BLaER1 treated with 17β-estradiol and CSF1 and Interleukin-3, amounts not matched to agents 10 nM and 100 nM (cell line): Measurements from ENCODE around the gene PTPN9.
"Not testable (repeated sequence)": the region's sequence is repeated elsewhere in the genome, so short reads cannot be mapped to it uniquely, and the experiment has no call there.

Experiments used
- H3K27ac ChIP-seq, 11 experiments: shearing (Covaris generic); formaldehyde crosslinking; 2 replicates each; pipeline ENCODE4 v1.8.1; 2022
- H3K27me3 ChIP-seq, 11 experiments: shearing (Covaris generic); formaldehyde crosslinking; 2 replicates each; pipeline ENCODE4 v1.8.1; 2022
- H3K36me3 ChIP-seq, 11 experiments: shearing (Covaris generic); formaldehyde crosslinking; 2 replicates each; pipeline ENCODE4 v1.8.1; 2022
- H3K4me1 ChIP-seq, 10 experiments: shearing (Covaris generic); formaldehyde crosslinking; 2 replicates each; pipeline ENCODE4 v1.8.1; 2022
- H3K4me2 ChIP-seq, 11 experiments: shearing (Covaris generic); formaldehyde crosslinking; 2 replicates each; pipeline ENCODE4 v1.8.1; 2022
- H3K4me3 ChIP-seq, 10 experiments: shearing (Covaris generic); formaldehyde crosslinking; 2 replicates each; pipeline ENCODE4 v1.8.1; 2022
- H3K9ac ChIP-seq, 11 experiments: shearing (Covaris generic); formaldehyde crosslinking; 2 replicates each; pipeline ENCODE4 v1.8.1; 2022
- H3K9me3 ChIP-seq, 11 experiments: shearing (Covaris generic); formaldehyde crosslinking; replicated peaks in 1 of 11; 2 replicates each; pipeline ENCODE4 v1.8.1; 2022
- H4K20me1 ChIP-seq, 11 experiments: shearing (Covaris generic); formaldehyde crosslinking; 2 replicates each; pipeline ENCODE4 v1.8.1; 2022
- Cebpa-rat ChIP-seq, 11 experiments: shearing (Covaris generic); IDR thresholded peaks; 2 replicates each; pipeline ENCODE4 v1.8.1; 2022

PTPN9 gene

GRCh38 chr15:75483961-75484360, 95.2 kb downstream of the PTPN9 start:
- peaks cover 67 to 80% (median 72%) of the 10 kb centered on the region in 11 experiments for H3K36me3 ChIP-seq
- no peak overlapping the region for H3K27ac ChIP-seq
- no peaks in the 10 kb centered on the region for H4K20me1 ChIP-seq
- H3K9ac ChIP-seq: no peak overlapping the region
- no peak for TF ChIP-seq Cebpa-rat (IDR thresholded peaks at IDR 0.05)
- H3K4me2 ChIP-seq: no peak overlapping the region
- H3K4me3 ChIP-seq: no peak overlapping the region
- H3K9me3 ChIP-seq: peaks cover 0 to 31% (median 25%) of the 10 kb centered on the region in 11 experiments; a peak in 20 of 22 replicates
- no peaks in the 10 kb centered on the region for H3K27me3 ChIP-seq
- H3K4me1 ChIP-seq: no peaks in the 10 kb centered on the region

GRCh38 chr15:75483556-75483955, 95.6 kb downstream of the PTPN9 start:
- not testable (repeated sequence) for H3K27ac ChIP-seq, H3K4me3 ChIP-seq, H3K4me1 ChIP-seq, H3K27me3 ChIP-seq, H3K9ac ChIP-seq, H3K4me2 ChIP-seq, H4K20me1 ChIP-seq
- Histone ChIP-seq H3K36me3 (peaks cover 67 to 80% (median 72%) of the 10 kb centered on the region in 11 experiments), H3K9me3 (peaks cover 0 to 31% (median 25%) of the 10 kb centered on the region in 11 experiments; a peak in 20 of 22 replicates)

- Histone ChIP-seq H4K20me1 (no peaks in the 10 kb centered on the region), H3K27ac (no peak overlapping the region), H3K4me2 (no peak overlapping the region), H3K4me3 (no peak overlapping the region), H3K9ac (no peak overlapping the region), H3K4me1 (no peaks in the 10 kb centered on the region), H3K36me3 (peaks cover 67 to 80% (median 72%) of the 10 kb centered on the region in 11 experiments), H3K9me3 (peaks cover 0 to 31% (median 25%) of the 10 kb centered on the region in 11 experiments; a peak in 20 of 22 replicates), H3K27me3 (no peaks in the 10 kb centered on the region)
- no peak for TF ChIP-seq Cebpa-rat (IDR thresholded peaks at IDR 0.05)
Measured at GRCh38 chr15:75483106-75483505, 96.0 kb downstream of the PTPN9 start.

- H3K9ac ChIP-seq, H3K27me3 ChIP-seq, H3K4me3 ChIP-seq, H3K27ac ChIP-seq, H3K4me1 ChIP-seq, H3K4me2 ChIP-seq: not testable (repeated sequence)
- peaks cover 0 to 26% (median 25%) of the 10 kb centered on the region in 11 experiments; a peak in 20 of 22 replicates for H3K9me3 ChIP-seq
- peaks cover 65 to 80% (median 73%) of the 10 kb centered on the region in 11 experiments for H3K36me3 ChIP-seq
- H4K20me1 ChIP-seq: peaks cover 0 to 11% (median 0%) of the 10 kb centered on the region in 11 experiments; a peak in 3 of 22 replicates
Measured at GRCh38 chr15:75480463-75480862, 98.7 kb downstream of the PTPN9 start.

- Histone ChIP-seq H3K9ac (no peak overlapping the region), H4K20me1 (peaks cover 0 to 17% (median 0%) of the 10 kb centered on the region in 11 experiments; a peak in 5 of 22 replicates), H3K4me3 (no peak overlapping the region), H3K4me1 (no peaks in the 10 kb centered on the region), H3K4me2 (no peak overlapping the region), H3K36me3 (peaks cover 69 to 81% (median 76%) of the 10 kb centered on the region in 11 experiments), H3K27me3 (no peaks in the 10 kb centered on the region), H3K9me3 (peaks cover 0 to 22% (median 21%) of the 10 kb centered on the region in 11 experiments; a peak in 20 of 22 replicates), H3K27ac (no peak overlapping the region)
- no peak for TF ChIP-seq Cebpa-rat (IDR thresholded peaks at IDR 0.05)
Measured at GRCh38 chr15:75479670-75480069, 99.4 kb downstream of the PTPN9 start.

GRCh38 chr15:75477094-75477493, 102.0 kb downstream of the PTPN9 start:
- not testable (repeated sequence) for H3K4me2 ChIP-seq, H3K4me3 ChIP-seq, H3K9me3 ChIP-seq, H3K9ac ChIP-seq, H3K27ac ChIP-seq, H3K27me3 ChIP-seq, H3K4me1 ChIP-seq
- peaks cover 0 to 21% (median 0%) of the 10 kb centered on the region in 11 experiments; a peak in 5 of 22 replicates for H4K20me1 ChIP-seq
- H3K36me3 ChIP-seq: peaks cover 74 to 85% (median 81%) of the 10 kb centered on the region in 11 experiments

GRCh38 chr15:75468913-75469598, 110.1 kb downstream of the PTPN9 start:
- H3K4me2 ChIP-seq: 0 out of 22 replicates have a peak overlapping the region, but pooled peaks of 3 of the 11 experiments have one; percentile 10 to 19 (median 16)
- H3K4me1 ChIP-seq: peaks cover 0 to 11% (median 2%) of the 10 kb centered on the region in 10 experiments; a peak in 7 of 20 replicates
- no peak overlapping the region for H3K4me3 ChIP-seq
- no peak for TF ChIP-seq Cebpa-rat (IDR thresholded peaks at IDR 0.05)
- no peak overlapping the region for H3K9ac ChIP-seq
- no peaks in the 10 kb centered on the region for H3K9me3 ChIP-seq
- H3K36me3 ChIP-seq: peaks cover 87 to 100% (median 98%) of the 10 kb centered on the region in 11 experiments
- H3K27me3 ChIP-seq: no peaks in the 10 kb centered on the region
- peaks cover 0 to 35% (median 0%) of the 10 kb centered on the region in 11 experiments; a peak in 8 of 22 replicates for H4K20me1 ChIP-seq
- H3K27ac ChIP-seq: no peak overlapping the region

GRCh38 chr15:75460646-75461045, 118.5 kb downstream of the PTPN9 start:
- H3K4me2 ChIP-seq: no peak overlapping the region
- no peak for TF ChIP-seq Cebpa-rat (IDR thresholded peaks at IDR 0.05)

GRCh38 chr15:75459581-75459980, 119.5 kb downstream of the PTPN9 start:
- Histone ChIP-seq H3K36me3 (peaks cover 0 to 29% (median 11%) of the 10 kb centered on the region in 11 experiments; a peak in 12 of 22 replicates), H3K9me3 (no peaks in the 10 kb centered on the region), H3K4me3 (no peak overlapping the region), H3K4me2 (no peak overlapping the region), H3K27ac (no peak overlapping the region; a peak in 1 of 22 replicates), H3K9ac (no peak overlapping the region), H3K4me1 (peaks cover 9 to 16% (median 12%) of the 10 kb centered on the region in 10 experiments), H4K20me1 (peaks cover 0 to 18% (median 0%) of the 10 kb centered on the region in 11 experiments; a peak in 4 of 22 replicates), H3K27me3 (no peaks in the 10 kb centered on the region)
- no peak for TF ChIP-seq Cebpa-rat (IDR thresholded peaks at IDR 0.05)

More at GRCh38 chr15:75460646-75461045, 118.5 kb downstream of the PTPN9 start:
- H3K27me3 ChIP-seq: no peaks in the 10 kb centered on the region
- H3K4me1 ChIP-seq: peaks cover 9 to 16% (median 13%) of the 10 kb centered on the region in 10 experiments
- H3K27ac ChIP-seq: no peak overlapping the region
- H3K9ac ChIP-seq: no peak overlapping the region
- peaks cover 6 to 39% (median 18%) of the 10 kb centered on the region in 11 experiments; a peak in 19 of 22 replicates for H3K36me3 ChIP-seq
- H3K9me3 ChIP-seq: no peaks in the 10 kb centered on the region
- H4K20me1 ChIP-seq: peaks cover 0 to 16% (median 0%) of the 10 kb centered on the region in 11 experiments; a peak in 1 of 22 replicates
- no peak overlapping the region for H3K4me3 ChIP-seq
